ENCODE data around the gene PALLD.

- TF ChIP-seq, protein P1, sequence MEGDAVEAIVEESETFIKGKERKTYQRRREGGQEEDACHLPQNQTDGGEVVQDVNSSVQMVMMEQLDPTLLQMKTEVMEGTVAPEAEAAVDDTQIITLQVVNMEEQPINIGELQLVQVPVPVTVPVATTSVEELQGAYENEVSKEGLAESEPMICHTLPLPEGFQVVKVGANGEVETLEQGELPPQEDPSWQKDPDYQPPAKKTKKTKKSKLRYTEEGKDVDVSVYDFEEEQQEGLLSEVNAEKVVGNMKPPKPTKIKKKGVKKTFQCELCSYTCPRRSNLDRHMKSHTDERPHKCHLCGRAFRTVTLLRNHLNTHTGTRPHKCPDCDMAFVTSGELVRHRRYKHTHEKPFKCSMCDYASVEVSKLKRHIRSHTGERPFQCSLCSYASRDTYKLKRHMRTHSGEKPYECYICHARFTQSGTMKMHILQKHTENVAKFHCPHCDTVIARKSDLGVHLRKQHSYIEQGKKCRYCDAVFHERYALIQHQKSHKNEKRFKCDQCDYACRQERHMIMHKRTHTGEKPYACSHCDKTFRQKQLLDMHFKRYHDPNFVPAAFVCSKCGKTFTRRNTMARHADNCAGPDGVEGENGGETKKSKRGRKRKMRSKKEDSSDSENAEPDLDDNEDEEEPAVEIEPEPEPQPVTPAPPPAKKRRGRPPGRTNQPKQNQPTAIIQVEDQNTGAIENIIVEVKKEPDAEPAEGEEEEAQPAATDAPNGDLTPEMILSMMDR (IDR thresholded peaks at IDR 0.05; ENCODE audit: borderline replicate concordance, extremely low read depth, low read length, poor library complexity, severe bottlenecking): no peak
- no peak for TF ChIP-seq EZH2 (IDR thresholded peaks at IDR 0.05; ENCODE audit: borderline replicate concordance, low read depth, low read length, severe bottlenecking)
These were observed 4.6 kb downstream of the PALLD start for GRCh38 chr4:168501407-168501806.
